HepG2 (cell line): ENCODE data around the gene RASGRP1. TPM values are rescaled to one million over a fixed set of nuclear protein-coding genes. Genes with fewer than 3 reads are reported as not detected.

Experiments used
- ATAC-seq: fragments of 200-7000 bp; cut with Tn5 transposase; 3 replicates; pipeline ENCODE4 v1.9.1; 2020; ENCODE audit warnings: mild to moderate bottlenecking, moderate library complexity
- BruUV-seq: library from RNA; stranded (reverse); fragments of 400-500 nt; replicated peaks from 2 replicates; lab custom pipeline; 2021; lab: Mats Ljungman, UMichigan
- CTCF ChIA-PET: fragments of 300-600 bp; formaldehyde crosslinking; extraction: SDS; loops from one replicate; lab custom pipeline; 2021; ENCODE audit warnings: low total read pairs, inconsistent platforms, low intra/inter-chr PET ratio; lab: Yijun Ruan, JAX
- POLR2A ChIA-PET: fragments of 350-600 bp; sonication (Branson Sonifier 250); formaldehyde crosslinking; loops from one replicate; lab custom pipeline; 2020; ENCODE audit warnings: antibody characterized with exemption, inconsistent platforms; lab: Yijun Ruan, JAX
- DNase-seq: peaks from one replicate; pipeline ENCODE4 v3.0.0-alpha.2; 2015; ENCODE audit warnings: low spot score
- FAIRE-seq: peaks from 3 replicates; lab custom pipeline; 2011; peaks lifted over from hg19 to GRCh38; lab: Jason Lieb, UNC
- H2AFZ ChIP-seq: one replicate; pipeline ENCODE4 v1.6.1; 2011; ENCODE audit warnings: low read length, inconsistent platforms
- H3K27ac ChIP-seq: fragments of 300-600 bp; 3 replicates; pipeline ENCODE4 v1.8.0; 2011; ENCODE audit warnings: mixed run types, mild to moderate bottlenecking, mixed read lengths, low read length, inconsistent platforms; ENCODE audit not compliant: insufficient read depth; ENCODE audit errors: extremely low read length
- H3K27me3 ChIP-seq, 2 experiments: fragments of 200-600 bp in 1 of 2; 2 replicates in 1 of 2; 3 replicates in 1 of 2; pipeline versions ENCODE4 v1.6.0 to v1.8.0; 2011; ENCODE audit warnings: low read length in 2 of 2, mild to moderate bottlenecking in 2 of 2, moderate library complexity in 2 of 2, inconsistent platforms in 1 of 2; ENCODE audit not compliant: insufficient read depth in 2 of 2, control insufficient read depth in 1 of 2
- H3K36me3 ChIP-seq, 2 experiments: fragments of 200-600 bp in 1 of 2; replicated peaks in 1 of 2; 2 replicates in 1 of 2; 3 replicates in 1 of 2; pipeline versions ENCODE4 v1.5.1 to v1.8.0; 2011; ENCODE audit warnings: low read length in 2 of 2, inconsistent platforms in 1 of 2; ENCODE audit not compliant: insufficient read depth in 2 of 2, control insufficient read depth in 1 of 2
- H3K4me1 ChIP-seq: 2 replicates; pipeline ENCODE4 v1.5.1; 2012; ENCODE audit warnings: low read length, inconsistent platforms; ENCODE audit not compliant: insufficient read depth
- H3K4me2 ChIP-seq: 2 replicates; pipeline ENCODE4 v1.6.0; 2011; ENCODE audit warnings: low read depth, low read length, inconsistent platforms
- H3K4me3 ChIP-seq, 3 experiments: fragments of 200-600 bp in 1 of 3; sonication (generic), shearing (Covaris generic) in 1 of 3; replicated peaks in 1 of 3; 2 replicates each; pipeline ENCODE4 v1.5.1; 2011 to 2016; ENCODE audit warnings: low read length in 3 of 3, inconsistent platforms in 2 of 3, low read depth in 2 of 3, mild to moderate bottlenecking in 2 of 3, control low read depth in 1 of 3, mixed read lengths in 1 of 3; ENCODE audit not compliant: insufficient read depth in 1 of 3
- H3K79me2 ChIP-seq: one replicate; pipeline ENCODE4 v1.6.1; 2011; ENCODE audit warnings: low read length, inconsistent platforms; ENCODE audit not compliant: insufficient read depth
- H3K9ac ChIP-seq: 2 replicates; pipeline ENCODE4 v1.6.0; 2011; ENCODE audit warnings: mild to moderate bottlenecking, low read depth, low read length, inconsistent platforms; ENCODE audit not compliant: insufficient read depth
- H3K9me3 ChIP-seq: 2 replicates; pipeline ENCODE4 v1.5.1; 2012; ENCODE audit warnings: mild to moderate bottlenecking, low read length
- H4K20me1 ChIP-seq: 2 replicates; pipeline ENCODE4 v1.6.0; 2011; ENCODE audit warnings: inconsistent platforms, mild to moderate bottlenecking, low read length, moderate library complexity; ENCODE audit not compliant: insufficient read depth
- ATF7-NPFF ChIP-seq: sonication (generic); formaldehyde crosslinking; IDR thresholded peaks from 2 replicates; pipeline ENCODE4 v1.8.1; 2023; ENCODE audit warnings: mild to moderate bottlenecking, low read depth, missing genetic modification reagents, moderate library complexity
- HDAC2 ChIP-seq: sonication (generic); formaldehyde crosslinking; IDR thresholded peaks from 2 replicates; pipeline ENCODE4 v1.4.0; 2020; ENCODE audit warnings: missing genetic modification reagents
- HMGA1 ChIP-seq: sonication (generic); formaldehyde crosslinking; conservative IDR thresholded peaks from 2 replicates; pipeline ENCODE4 v1.4.0; 2020; ENCODE audit warnings: missing genetic modification reagents
- HOXA7 ChIP-seq: sonication (generic); formaldehyde crosslinking; IDR thresholded peaks from 2 replicates; pipeline ENCODE4 v1.8.1; 2022; ENCODE audit warnings: mild to moderate bottlenecking, missing genetic modification reagents, moderate library complexity
- HOXD1 ChIP-seq: sonication (generic); formaldehyde crosslinking; IDR thresholded peaks from 2 replicates; pipeline ENCODE4 v1.5.0; 2020; ENCODE audit warnings: missing genetic modification reagents
- IKZF1 ChIP-seq: fragments of 450-650 bp; IDR thresholded peaks from 2 replicates; pipeline ENCODE4 v1.7.1; 2016
- IKZF4 ChIP-seq: sonication (generic); formaldehyde crosslinking; IDR thresholded peaks from 2 replicates; pipeline ENCODE4 v1.5.1; 2020; ENCODE audit warnings: borderline replicate concordance, mild to moderate bottlenecking, low read depth, missing genetic modification reagents; ENCODE audit errors: not compliant biosample characterization
- JUNB ChIP-seq: sonication (generic); formaldehyde crosslinking; IDR thresholded peaks from 2 replicates; pipeline ENCODE4 v1.8.0; 2022; ENCODE audit warnings: missing genetic modification reagents, mild to moderate bottlenecking, borderline replicate concordance
- KLF11 ChIP-seq: IDR thresholded peaks from 2 replicates; pipeline ENCODE4 v1.6.1; 2016; ENCODE audit warnings: missing compliant biosample characterization
- NRL ChIP-seq: sonication (generic); formaldehyde crosslinking; IDR thresholded peaks from 2 replicates; pipeline ENCODE4 v1.5.0; 2020; ENCODE audit warnings: missing genetic modification reagents, mild to moderate bottlenecking, moderate library complexity, borderline replicate concordance
- RCOR2 ChIP-seq: IDR thresholded peaks from 2 replicates; pipeline ENCODE4 v1.6.1; 2016; ENCODE audit warnings: missing biosample characterization, missing genetic modification reagents
- SNRNP70 ChIP-seq: fragments of 200-400 bp; formaldehyde crosslinking; IDR thresholded peaks from 2 replicates; pipeline ENCODE4 v1.6.1; 2017; ENCODE audit warnings: mild to moderate bottlenecking, low read depth, low read length, moderate library complexity
- SP4 ChIP-seq: sonication (generic); formaldehyde crosslinking; IDR thresholded peaks from 2 replicates; pipeline ENCODE4 v1.8.1; 2023; ENCODE audit warnings: mild to moderate bottlenecking, missing genetic modification reagents
- ZMYM2 ChIP-seq: sonication (generic); formaldehyde crosslinking; IDR thresholded peaks from 2 replicates; pipeline ENCODE4 v1.8.0; 2022; ENCODE audit warnings: mild to moderate bottlenecking, missing genetic modification reagents
- ZNF546 ChIP-seq: sonication (generic); formaldehyde crosslinking; conservative IDR thresholded peaks from 2 replicates; pipeline ENCODE4 v1.8.1; 2023; ENCODE audit warnings: mild to moderate bottlenecking, missing genetic modification reagents
- ZNF660 ChIP-seq: sonication (generic); formaldehyde crosslinking; IDR thresholded peaks from 2 replicates; pipeline ENCODE4 v1.5.1; 2020; ENCODE audit warnings: mild to moderate bottlenecking, low read depth, missing genetic modification reagents, borderline replicate concordance
- ZNF777 ChIP-seq: sonication (generic); formaldehyde crosslinking; IDR thresholded peaks from 2 replicates; pipeline ENCODE4 v1.4.0; 2020; ENCODE audit warnings: missing genetic modification reagents
- ZNF83 ChIP-seq: sonication (generic); formaldehyde crosslinking; IDR thresholded peaks from 2 replicates; pipeline ENCODE4 v1.4.0; 2020; ENCODE audit warnings: missing genetic modification reagents, mild to moderate bottlenecking, borderline replicate concordance
- WGBS: methylation state at CpG from one replicate; pipeline ENCODE4 v1.1.6; 2017; ENCODE audit warnings: low lambda C conversion rate; 5-methylcytosine and 5-hydroxymethylcytosine counted together
- in situ Hi-C: cut with HindIII; loops from 2 replicates; pipeline ENCODE4 v1.10.0; 2017; ENCODE audit warnings: low pct_unique_long_range_greater_than_20kb; ENCODE audit not compliant: extremely low pct_ligation_motif_present
- intact Hi-C: fragments of 100-400 bp; cut with micrococcal nuclease; formaldehyde crosslinking; loops from one replicate; pipeline ENCODE4 v1.10.0; 2022; ENCODE audit not compliant: unreplicated experiment
- polyA plus RNA-seq, 8 experiments: library from polyadenylated mRNA; depleted of rRNA in 3 of 8; stranded (reverse) in 7 of 8; unstranded in 1 of 8; fragments of >200 nt; fragmentation: Illumina TruSeq in 4 of 8; extraction: Trizol in 4 of 8; gene quantifications; 2 replicates each; pipeline versions ENCODE4 v1.2.1 to v1.2.3, GENCODE V29; 2011 to 2016; ENCODE audit warnings: low read depth in 4 of 8, missing spikeins in 1 of 8, mixed read lengths in 1 of 8; ENCODE audit not compliant: insufficient read depth in 1 of 8
- total RNA-seq, 5 experiments: library from RNA; depleted of rRNA; stranded (reverse); fragments of >200 nt; fragmentation: Illumina TruSeq; extraction: Trizol; gene quantifications; 2 replicates each; pipeline ENCODE4 v1.2.3, GENCODE V29; 2016; ENCODE audit warnings: low read depth in 1 of 5
- TF ChIP-seq, protein P1 (sequence below): IDR thresholded peaks from 2 replicates; pipeline ENCODE4 v1.6.1; 2016
- TF ChIP-seq, protein P2 (sequence below): sonication (generic); formaldehyde crosslinking; IDR thresholded peaks from 2 replicates; pipeline ENCODE4 v1.5.0; 2020; ENCODE audit warnings: missing genetic modification reagents, mild to moderate bottlenecking, borderline replicate concordance

Gene RASGRP1
- total and polyA plus RNA-seq, 2 of the 13 experiments (the other 11 are each of a cell fraction or from before 2014, with no cell fraction given), result 0.07 TPM; not detected in 1

DNA sequence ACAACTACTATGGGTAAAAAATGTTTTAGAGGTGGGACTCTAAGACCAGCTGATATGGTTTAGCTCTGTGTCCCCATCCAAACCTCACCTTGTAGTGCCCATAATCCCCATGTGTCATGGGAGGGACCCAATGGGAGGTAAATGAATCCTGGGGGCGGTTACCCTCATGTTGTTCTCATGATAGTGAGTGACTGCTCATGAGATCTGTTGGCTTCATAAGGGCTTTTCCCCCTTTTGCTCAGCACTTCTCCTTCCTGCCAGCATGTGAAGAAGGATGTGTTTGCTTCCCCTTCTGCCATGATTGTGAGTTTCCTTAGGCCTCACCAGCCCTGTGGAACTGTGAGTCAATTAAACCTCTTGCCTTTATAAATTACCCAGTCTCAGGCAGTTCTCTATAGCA is 65.0 kb downstream of the RASGRP1 start:
- WGBS, result 100% methylated on average over 1 of the region's 1 CpG

More for the DNA sequence above, 65.0 kb downstream of the RASGRP1 start:
- H3K4me1 ChIP-seq, result no peaks in the 10 kb centered on the region
- no peak overlapping the region for H2AFZ ChIP-seq
- H3K27me3 ChIP-seq, result no peaks in the 10 kb centered on the region
- intact Hi-C loops, result no loop called here
- no peaks in the 10 kb centered on the region for H4K20me1 ChIP-seq
- DNase-seq (no peak), ATAC-seq (no peak), FAIRE-seq (no peak)
- TF ChIP-seq ZNF546, result no peak
- no peak for TF ChIP-seq ATF7-NPFF (CRISPR knock-in tag)
- TF ChIP-seq, protein P1, sequence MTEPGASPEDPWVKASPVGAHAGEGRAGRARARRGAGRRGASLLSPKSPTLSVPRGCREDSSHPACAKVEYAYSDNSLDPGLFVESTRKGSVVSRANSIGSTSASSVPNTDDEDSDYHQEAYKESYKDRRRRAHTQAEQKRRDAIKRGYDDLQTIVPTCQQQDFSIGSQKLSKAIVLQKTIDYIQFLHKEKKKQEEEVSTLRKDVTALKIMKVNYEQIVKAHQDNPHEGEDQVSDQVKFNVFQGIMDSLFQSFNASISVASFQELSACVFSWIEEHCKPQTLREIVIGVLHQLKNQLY (CRISPR knock-in tag), result no peak
- TF ChIP-seq SP4 (CRISPR knock-in tag), result no peak
- TF ChIP-seq, protein P2, sequence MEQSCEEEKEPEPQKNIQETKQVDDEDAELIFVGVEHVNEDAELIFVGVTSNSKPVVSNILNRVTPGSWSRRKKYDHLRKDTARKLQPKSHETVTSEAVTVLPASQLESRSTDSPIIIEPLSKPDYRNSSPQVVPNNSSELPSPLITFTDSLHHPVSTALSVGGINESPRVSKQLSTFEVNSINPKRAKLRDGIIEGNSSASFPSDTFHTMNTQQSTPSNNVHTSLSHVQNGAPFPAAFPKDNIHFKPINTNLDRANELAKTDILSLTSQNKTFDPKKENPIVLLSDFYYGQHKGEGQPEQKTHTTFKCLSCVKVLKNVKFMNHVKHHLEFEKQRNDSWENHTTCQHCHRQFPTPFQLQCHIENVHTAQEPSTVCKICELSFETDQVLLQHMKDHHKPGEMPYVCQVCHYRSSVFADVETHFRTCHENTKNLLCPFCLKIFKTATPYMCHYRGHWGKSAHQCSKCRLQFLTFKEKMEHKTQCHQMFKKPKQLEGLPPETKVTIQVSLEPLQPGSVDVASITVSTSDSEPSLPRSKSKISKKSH (CRISPR knock-in tag), result no peak
- no peak for TF ChIP-seq ZNF777 (CRISPR knock-in tag)
- TF ChIP-seq HDAC2 (CRISPR knock-in tag), result no peak
- no peak for TF ChIP-seq IKZF1
- TF ChIP-seq KLF11 (CRISPR knock-in tag), result no peak
- TF ChIP-seq IKZF4 (CRISPR knock-in tag), result no peak
- TF ChIP-seq ZNF83 (CRISPR knock-in tag), result no peak
- no peak for TF ChIP-seq HOXD1 (CRISPR knock-in tag)
- no peak for TF ChIP-seq HOXA7
- no peak for TF ChIP-seq ZMYM2 (CRISPR knock-in tag)
- TF ChIP-seq SNRNP70, result no peak
- no peak for TF ChIP-seq RCOR2 (CRISPR knock-in tag)
- TF ChIP-seq JUNB (CRISPR knock-in tag), result no peak
- TF ChIP-seq HMGA1 (CRISPR knock-in tag), result no peak
- no peak for TF ChIP-seq NRL (CRISPR knock-in tag)
- no peak for TF ChIP-seq ZNF660
- H3K4me3 ChIP-seq, result no peak overlapping the region
- POLR2A ChIA-PET, result no interaction called here
- H3K27ac ChIP-seq, result no peak overlapping the region
- H3K9ac ChIP-seq, result no peak overlapping the region
- no peaks in the 10 kb centered on the region for H3K9me3 ChIP-seq
- no peak overlapping the region for H3K4me2 ChIP-seq
- H3K79me2 ChIP-seq, result no peaks in the 10 kb centered on the region
- in situ Hi-C loops, result no loop called here
- no TSS peak for BruUV-seq
- H3K36me3 ChIP-seq, result no peaks in the 10 kb centered on the region
- CTCF ChIA-PET, result no interaction called here
